Hematopoietic multipotent progenitor cell (in vitro differentiated cells): ENCODE measurements around the gene ZNF83. TPM values are rescaled to one million over a fixed set of nuclear protein-coding genes. Genes with fewer than 3 reads are reported as not detected.
"Not testable (repeated sequence)": the region's sequence is repeated elsewhere in the genome, so short reads cannot be mapped to it uniquely, and the experiment has no call there.

Experiments
- DNase-seq, 3 donors: peaks; one replicate each; pipeline ENCODE4 v3.0.0-alpha.2; 2011 to 2015; ENCODE audit warnings: low read depth in 2 of 3, low spot score in 2 of 3
- small RNA-seq: library from RNA; depleted of rRNA; stranded (forward); fragments of <200 nt; gene quantifications from one replicate; pipeline ENCODE3, GENCODE V24; 2012
- total RNA-seq: library from RNA; depleted of rRNA; stranded (reverse); fragments of >200 nt; gene quantifications from one replicate; pipeline ENCODE4 v1.2.3, GENCODE V29; 2012

The ZNF83 gene
- total RNA-seq, 1 donor: 28.8 TPM

GRCh38 chr19:52570000-52570861 lies 67.9 kb downstream of the ZNF83 start, which contains the start of gene ZNF701:
TSS of gene ZNF701 (plus strand) at chr19:52570287. CDS start at chr19:52574148, 3,861 bp downstream.
- DNase-seq: peak; percentile 87 to 97 (median 91)

- not testable (repeated sequence) for DNase-seq
Observed at GRCh38 chr19:52569638-52569999, 68.5 kb downstream of the ZNF83 start.

- DNase-seq: no peak
Observed at GRCh38 chr19:52567921-52568320, 70.2 kb downstream of the ZNF83 start.

DNA sequence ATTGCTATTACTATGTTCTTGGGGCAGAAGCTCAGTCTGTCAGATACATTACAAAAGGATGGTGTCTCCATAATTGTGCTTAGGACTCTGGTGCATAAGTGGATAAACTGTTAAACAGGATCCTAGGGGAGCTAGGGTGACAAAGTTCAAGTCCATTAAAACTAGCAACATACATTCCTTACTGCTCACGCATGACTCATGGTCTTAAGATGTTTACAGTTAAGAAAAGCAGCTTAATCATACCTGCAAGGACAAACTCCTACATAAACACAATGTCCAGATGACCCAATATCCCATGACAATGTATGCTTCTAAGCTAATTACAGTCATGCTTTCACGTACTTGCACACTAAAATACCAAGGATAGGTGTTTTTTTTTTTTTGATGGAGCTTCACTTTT lies 71.6 kb downstream of the ZNF83 start:
- DNase-seq: no peak

GRCh38 chr19:52566121-52566520 lies 72.0 kb downstream of the ZNF83 start:
- no peak for DNase-seq

Small RNA genes lying within 50 kb of the gene (small RNA-seq; reads per million reads assigned to genes)
- gene RPL39P34: not detected

Other genes starting within 250 kb of the ZNF83 start
- 8.1 TPM for gene ZNF528, start 240.5 kb downstream of the ZNF83 start, total RNA-seq
- gene ZNF534, start 209.2 kb downstream of the ZNF83 start, total RNA-seq: under 0.01 TPM
- 1.1 TPM for gene ZNF578, start 184.8 kb downstream of the ZNF83 start, total RNA-seq
- 15.6 TPM for gene ZNF808, start 110.7 kb downstream of the ZNF83 start, total RNA-seq
- 13.2 TPM for gene ZNF701, start 68.1 kb downstream of the ZNF83 start, total RNA-seq
- gene ZNF611, start 96.7 kb upstream of the ZNF83 start, total RNA-seq: 11.6 TPM
- gene ZNF600, start 148.4 kb upstream of the ZNF83 start, total RNA-seq: 7.0 TPM
- gene ZNF28, start 183.3 kb upstream of the ZNF83 start, total RNA-seq: 10.5 TPM
- 16.4 TPM for gene ZNF468, start 219.3 kb upstream of the ZNF83 start, total RNA-seq